Left lung (tissue), 10 donors: Measurements from ENCODE around the gene MBNL3. TPM values are rescaled to one million over a fixed set of nuclear protein-coding genes. Genes with fewer than 3 reads are reported as not detected.

Source experiments
- ATAC-seq: fragments of 200-7000 bp; cut with Tn5 transposase; one replicate; pipeline ENCODE4 v1.9.1; 2020; ENCODE audit warnings: moderate library complexity
- DNase-seq, 4 donors: peaks; one replicate each; pipeline ENCODE4 v3.0.0-alpha.2; 2013 to 2020
- H3K27ac ChIP-seq, 2 donors: fragments of 200-600 bp; sonication (generic) in 1 of 2; one replicate each; pipeline versions ENCODE4 v1.5.0 to v1.8.0; 2020 to 2021
- H3K27me3 ChIP-seq, 2 donors: fragments of 200-600 bp; sonication (generic) in 1 of 2; one replicate each; pipeline versions ENCODE4 v1.5.0 to v1.8.0; 2020 to 2021
- H3K36me3 ChIP-seq, 2 donors: fragments of 200-600 bp; sonication (generic) in 1 of 2; one replicate each; pipeline versions ENCODE4 v1.5.0 to v1.8.0; 2020 to 2021
- H3K4me1 ChIP-seq, 2 donors: fragments of 200-600 bp; one replicate each; pipeline ENCODE4 v1.8.0; 2021
- H3K4me3 ChIP-seq, 2 donors: fragments of 200-600 bp; sonication (generic) in 1 of 2; one replicate each; pipeline versions ENCODE4 v1.5.0 to v1.8.0; 2020 to 2021; ENCODE audit warnings: mild to moderate bottlenecking in 1 of 2
- H3K9me3 ChIP-seq, 2 donors: fragments of 200-600 bp; sonication (generic) in 1 of 2; one replicate each; pipeline versions ENCODE4 v1.5.0 to v1.8.0; 2020 to 2021
- intact Hi-C, 2 donors: fragments of 100-400 bp; cut with DNase I; formaldehyde crosslinking; loops; one replicate each; pipeline versions ENCODE4 v1.11.2 to v1.14.2; 2022
- polyA plus RNA-seq, 6 donors: library from polyadenylated mRNA; unstranded; fragments of 120-200 nt; gene quantifications; one replicate each; pipeline ENCODE4 v1.2.1, GENCODE V29; 2013; ENCODE audit not compliant: insufficient read length in 6 of 6
- total RNA-seq, 2 donors: library from RNA; stranded (reverse); fragmentation: NEBNext Ultra II Directional; extraction: Animal tissue kit (Norgen Biotek cat#: 25700); gene quantifications; one replicate each; pipeline ENCODE4 v1.2.1, GENCODE V29; 2021
- TF ChIP-seq, protein P1 (sequence below), 2 donors: fragments of 200-600 bp; sonication (generic) in 1 of 2; IDR thresholded peaks; one replicate each; pipeline versions ENCODE4 v1.5.0 to v1.8.0; 2021; ENCODE audit warnings: antibody characterized with exemption in 2 of 2
- donor health status: DM: no; HTN: yes; CAD: no.
- donor health status: DM: no; HTN: no; CAD: no.

The MBNL3 gene
- total and polyA plus RNA-seq, 8 donors: 17.9 to 22.6 (median 20.6) TPM

DNA sequence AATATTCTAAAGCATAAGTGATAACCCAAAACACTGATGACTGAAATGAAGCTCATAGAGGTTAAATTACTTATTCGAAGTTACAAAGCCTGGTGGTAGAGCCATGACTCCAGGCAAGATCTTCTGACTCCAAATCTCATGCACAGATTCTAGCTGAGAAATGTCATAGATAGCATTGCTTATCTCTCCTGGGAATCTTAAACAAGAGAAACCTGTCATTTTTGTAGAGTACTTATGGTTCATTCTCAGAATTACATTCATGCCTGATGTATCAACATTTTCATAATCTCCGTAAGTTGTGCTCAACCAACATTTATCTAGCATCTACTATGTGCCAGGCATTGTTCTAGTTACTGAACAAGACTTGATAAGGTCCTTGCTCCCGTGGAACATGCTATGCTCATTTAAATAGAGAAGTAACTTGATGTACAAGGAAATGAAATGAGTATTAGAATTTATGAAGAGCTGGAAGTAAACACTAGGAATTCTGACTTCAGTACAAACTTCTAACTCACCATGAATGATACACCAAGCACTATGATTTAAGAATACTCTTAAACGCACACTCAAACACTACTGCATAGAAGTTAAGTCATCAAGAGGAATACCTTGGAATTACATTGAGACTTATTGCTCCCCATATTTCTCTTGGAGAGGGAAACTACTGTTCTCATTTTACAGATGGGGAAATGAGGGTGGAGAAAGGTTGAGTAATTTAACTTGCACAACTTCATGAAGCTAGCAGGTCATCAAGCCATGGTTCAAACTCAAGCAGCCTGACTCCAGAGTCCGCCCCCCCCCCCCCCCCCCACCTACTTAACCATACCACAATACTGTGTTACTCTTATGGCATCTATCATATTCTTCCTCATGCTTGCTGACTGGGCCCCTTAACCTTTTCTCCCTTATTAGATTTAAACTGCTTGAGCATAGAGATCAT is 45.4 kb downstream of the MBNL3 start:
- TF ChIP-seq, protein P1, sequence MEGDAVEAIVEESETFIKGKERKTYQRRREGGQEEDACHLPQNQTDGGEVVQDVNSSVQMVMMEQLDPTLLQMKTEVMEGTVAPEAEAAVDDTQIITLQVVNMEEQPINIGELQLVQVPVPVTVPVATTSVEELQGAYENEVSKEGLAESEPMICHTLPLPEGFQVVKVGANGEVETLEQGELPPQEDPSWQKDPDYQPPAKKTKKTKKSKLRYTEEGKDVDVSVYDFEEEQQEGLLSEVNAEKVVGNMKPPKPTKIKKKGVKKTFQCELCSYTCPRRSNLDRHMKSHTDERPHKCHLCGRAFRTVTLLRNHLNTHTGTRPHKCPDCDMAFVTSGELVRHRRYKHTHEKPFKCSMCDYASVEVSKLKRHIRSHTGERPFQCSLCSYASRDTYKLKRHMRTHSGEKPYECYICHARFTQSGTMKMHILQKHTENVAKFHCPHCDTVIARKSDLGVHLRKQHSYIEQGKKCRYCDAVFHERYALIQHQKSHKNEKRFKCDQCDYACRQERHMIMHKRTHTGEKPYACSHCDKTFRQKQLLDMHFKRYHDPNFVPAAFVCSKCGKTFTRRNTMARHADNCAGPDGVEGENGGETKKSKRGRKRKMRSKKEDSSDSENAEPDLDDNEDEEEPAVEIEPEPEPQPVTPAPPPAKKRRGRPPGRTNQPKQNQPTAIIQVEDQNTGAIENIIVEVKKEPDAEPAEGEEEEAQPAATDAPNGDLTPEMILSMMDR (IDR thresholded peaks at IDR 0.05): no peak
- ATAC-seq (peak; percentile 46), DNase-seq (no peak)
- Histone ChIP-seq H3K27ac (no peak overlapping the region), H3K9me3 (no peaks in the 10 kb centered on the region), H3K4me3 (no peak overlapping the region), H3K4me1 (no peaks in the 10 kb centered on the region), H3K27me3 (no peaks in the 10 kb centered on the region), H3K36me3 (no peaks in the 10 kb centered on the region)
- intact Hi-C loops: no loop called here

DNA sequence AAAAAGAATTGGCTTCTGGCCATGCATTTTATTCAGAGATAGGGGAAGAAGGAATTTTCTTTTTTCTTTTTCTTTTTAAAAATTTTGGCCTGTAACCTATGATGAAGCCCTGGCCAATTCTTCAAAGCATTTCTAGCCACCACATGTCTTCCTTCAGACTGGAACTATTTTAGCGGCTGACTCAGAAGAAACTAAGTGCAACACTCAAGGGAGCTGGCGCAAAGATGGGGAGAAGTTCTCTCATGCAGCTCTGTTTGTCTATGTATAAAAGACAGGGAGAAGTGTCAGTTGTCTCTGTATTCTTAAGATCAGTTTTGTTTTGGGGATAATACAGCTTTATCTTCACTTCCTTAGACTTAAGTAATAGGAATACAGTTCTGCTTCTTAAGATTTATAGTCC is 46.1 kb downstream of the MBNL3 start:
- ATAC-seq (peak; percentile 44), DNase-seq (peak in 1 of 4 donors; percentile 5)
- intact Hi-C loops: no loop called here

DNA sequence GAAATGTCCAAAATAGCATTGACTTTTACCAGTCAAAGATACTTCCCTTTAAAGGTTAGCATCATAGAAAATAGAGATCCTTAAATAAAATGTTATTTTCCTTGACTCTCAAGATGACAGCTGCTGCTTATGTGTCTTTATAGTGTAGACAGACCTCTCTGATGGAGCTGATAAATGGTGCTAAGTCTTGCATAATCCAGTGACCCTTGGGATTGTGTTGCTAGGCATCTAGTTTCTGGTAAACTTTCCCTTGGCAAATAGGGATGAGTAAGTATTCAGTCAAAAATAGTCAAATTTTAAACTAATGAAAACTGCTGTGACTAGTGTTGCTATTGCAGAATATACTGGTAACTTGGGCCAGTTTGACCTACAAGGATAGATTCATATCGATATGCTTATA is 53.6 kb downstream of the MBNL3 start:
- Histone ChIP-seq H3K36me3 (no peaks in the 10 kb centered on the region), H3K9me3 (no peaks in the 10 kb centered on the region), H3K27me3 (peaks cover 0 to 10% of the 10 kb centered on the region in 2 donors), H3K4me3 (no peak overlapping the region), H3K27ac (no peak overlapping the region), H3K4me1 (no peaks in the 10 kb centered on the region)
- intact Hi-C loops: no loop called here
- no peak for ATAC-seq
- DNase-seq: no peak
- TF ChIP-seq, protein P1 (IDR thresholded peaks at IDR 0.05): no peak

More for the DNA sequence above, 46.1 kb downstream of the MBNL3 start:
- TF ChIP-seq, protein P1 (IDR thresholded peaks at IDR 0.05): no peak
- Histone ChIP-seq H3K9me3 (no peaks in the 10 kb centered on the region), H3K27me3 (no peaks in the 10 kb centered on the region), H3K36me3 (no peaks in the 10 kb centered on the region), H3K4me3 (no peak overlapping the region), H3K4me1 (no peaks in the 10 kb centered on the region), H3K27ac (no peak overlapping the region)

DNA sequence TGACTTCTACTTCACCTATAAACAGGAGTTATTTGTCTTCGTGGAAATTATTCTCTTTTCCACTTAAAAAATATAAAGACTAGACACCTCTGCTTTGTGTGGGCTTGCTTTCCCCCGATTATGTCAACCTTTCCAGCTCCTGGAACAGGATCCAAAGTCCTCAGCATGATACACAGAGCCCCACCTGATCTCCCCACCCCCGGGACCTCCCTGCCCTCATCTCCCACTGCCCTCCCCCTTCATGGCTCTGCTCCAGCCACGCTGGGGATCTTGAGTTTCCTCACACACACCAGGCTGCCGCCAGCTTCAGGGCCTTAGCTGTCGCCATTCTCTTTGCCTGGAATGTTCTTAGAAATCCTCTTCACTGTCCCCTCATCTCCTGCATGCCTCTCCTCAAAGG is 55.3 kb downstream of the MBNL3 start:
- TF ChIP-seq, protein P1 (IDR thresholded peaks at IDR 0.05): no peak
- H3K36me3 ChIP-seq: no peaks in the 10 kb centered on the region
- no peak for ATAC-seq
- H3K4me3 ChIP-seq: no peak overlapping the region
- no peak overlapping the region for H3K27ac ChIP-seq
- H3K9me3 ChIP-seq: no peaks in the 10 kb centered on the region
- intact Hi-C loops: no loop called here
- no peak for DNase-seq
- peaks cover 0 to 10% of the 10 kb centered on the region in 2 donors for H3K27me3 ChIP-seq
- no peaks in the 10 kb centered on the region for H3K4me1 ChIP-seq

DNA sequence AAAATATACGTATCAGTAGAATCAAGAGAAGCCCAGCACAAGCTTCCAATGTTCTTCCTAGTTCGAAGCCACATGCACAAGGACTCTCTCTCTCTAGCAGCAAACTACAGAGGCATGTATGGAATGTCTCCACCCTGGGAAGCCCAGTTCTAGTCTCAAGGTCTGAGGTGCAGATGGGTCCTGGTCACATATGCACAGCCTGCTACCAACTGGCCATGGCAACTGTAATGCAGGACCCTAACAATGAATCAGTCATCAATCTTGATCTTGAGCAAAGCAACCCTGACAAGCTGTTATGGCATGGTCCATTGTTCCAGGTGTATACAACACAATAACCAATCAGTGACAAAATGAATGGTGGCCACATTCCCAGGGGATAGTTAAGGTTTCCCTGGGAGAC is 55.8 kb downstream of the MBNL3 start:
- Histone ChIP-seq H3K9me3 (no peaks in the 10 kb centered on the region), H3K36me3 (no peaks in the 10 kb centered on the region), H3K27me3 (peaks cover 0 to 10% of the 10 kb centered on the region in 2 donors), H3K4me3 (no peak overlapping the region), H3K4me1 (no peaks in the 10 kb centered on the region), H3K27ac (no peak overlapping the region)
- DNase-seq: no peak
- intact Hi-C loops: no loop called here
- ATAC-seq: no peak
- TF ChIP-seq, protein P1 (IDR thresholded peaks at IDR 0.05): no peak
